GM12878 (cell line): ENCODE data around the gene C3orf33. TPM values are rescaled to one million over a fixed set of nuclear protein-coding genes. Genes with fewer than 3 reads are reported as not detected.

Experiments used
- ATAC-seq: fragments of 200-7000 bp; cut with Tn5 transposase; 3 replicates; pipeline ENCODE4 v1.9.1; 2020; ENCODE audit warnings: mild to moderate bottlenecking, moderate library complexity
- BruUV-seq: library from RNA; stranded (reverse); fragments of 400-500 nt; replicated peaks from 2 replicates; lab custom pipeline; 2021; lab: Mats Ljungman, UMichigan
- CTCF ChIA-PET: fragments of 300-600 bp; sonication (Branson Sonifier 250); formaldehyde crosslinking; extraction: SDS; loops from one replicate; lab custom pipeline; 2021; ENCODE audit warnings: inconsistent platforms; lab: Yijun Ruan, JAX
- POLR2A ChIA-PET: fragments of 350-600 bp; formaldehyde crosslinking; extraction: SDS; loops from one replicate; lab custom pipeline; 2021; ENCODE audit warnings: inconsistent platforms; lab: Charles Lee
- RAD21 ChIA-PET: fragments of 300-600 bp; sonication (Branson Sonifier 250); formaldehyde crosslinking; loops from one replicate; lab custom pipeline; 2023; ENCODE audit warnings: antibody characterized with exemption; ENCODE audit not compliant: unreplicated experiment; lab: Charles Lee
- SMC1A ChIA-PET: fragments of 300-600 bp; sonication (Branson Sonifier 250); formaldehyde crosslinking; loops from one replicate; lab custom pipeline; 2023; ENCODE audit not compliant: unreplicated experiment, uncharacterized antibody; lab: Charles Lee
- DNase-seq: peaks from one replicate; pipeline ENCODE4 v3.0.0-alpha.2; 2011; ENCODE audit warnings: low read depth, low spot score
- FAIRE-seq: peaks from 3 replicates; lab custom pipeline; 2011; peaks lifted over from hg19 to GRCh38; lab: Jason Lieb, UNC
- H2AFZ ChIP-seq: 2 replicates; pipeline ENCODE4 v1.6.0; 2011; ENCODE audit warnings: low read depth, low read length, control low read depth; ENCODE audit not compliant: control insufficient read depth
- H3K27ac ChIP-seq: 2 replicates; pipeline ENCODE4 v1.5.1; 2011; ENCODE audit warnings: control low read depth; ENCODE audit not compliant: control insufficient read depth, insufficient read depth
- H3K27me3 ChIP-seq, 2 experiments: replicated peaks in 1 of 2; 2 replicates each; pipeline versions ENCODE4 v1.6.0 to v1.6.1; 2011; ENCODE audit warnings: low read length in 1 of 2; ENCODE audit not compliant: control insufficient read depth in 2 of 2, insufficient read depth in 2 of 2
- H3K36me3 ChIP-seq, 2 experiments: 2 replicates each; pipeline ENCODE4 v1.5.1; 2011; ENCODE audit warnings: low read length in 1 of 2; ENCODE audit not compliant: control insufficient read depth in 2 of 2, insufficient read depth in 2 of 2
- H3K4me1 ChIP-seq: 2 replicates; pipeline ENCODE4 v1.6.1; 2011; ENCODE audit warnings: mild to moderate bottlenecking, low read length, moderate library complexity, mixed read lengths; ENCODE audit not compliant: control insufficient read depth, insufficient read depth
- H3K4me2 ChIP-seq: 2 replicates; pipeline ENCODE4 v1.6.0; 2011; ENCODE audit warnings: control low read depth; ENCODE audit not compliant: control insufficient read depth, insufficient read depth
- H3K4me3 ChIP-seq: fragments of 200-600 bp; sonication (generic); 2 replicates; pipeline ENCODE4 v1.5.1; 2016
- H3K79me2 ChIP-seq: 2 replicates; pipeline ENCODE4 v1.6.0; 2011; ENCODE audit warnings: low read length; ENCODE audit not compliant: control insufficient read depth, insufficient read depth
- H3K9ac ChIP-seq: 2 replicates; pipeline ENCODE4 v1.8.0; 2011; ENCODE audit warnings: low read length, control low read depth, mixed read lengths; ENCODE audit not compliant: control insufficient read depth, insufficient read depth
- H3K9me3 ChIP-seq: replicated peaks from 3 replicates; pipeline ENCODE4 v1.5.1; 2011; ENCODE audit warnings: mild to moderate bottlenecking, low read length; ENCODE audit not compliant: control insufficient read depth, insufficient read depth
- H4K20me1 ChIP-seq: 2 replicates; pipeline ENCODE4 v1.6.0; 2011; ENCODE audit not compliant: control insufficient read depth, insufficient read depth
- BHLHE40 ChIP-seq, 2 experiments: fragments of 450-650 bp in 1 of 2; IDR thresholded peaks; 2 replicates each; pipeline ENCODE4 v1.6.1; 2011 to 2017; ENCODE audit warnings: low read depth in 2 of 2, borderline replicate concordance in 1 of 2, improper control_type of control experiment in 1 of 2, low read length in 1 of 2, mild to moderate bottlenecking in 1 of 2
- EED ChIP-seq: sonication (generic); IDR thresholded peaks from 2 replicates; pipeline ENCODE4 v1.6.1; 2016; ENCODE audit warnings: antibody characterized with exemption, low read depth
- ESRRA ChIP-seq: IDR thresholded peaks from 2 replicates; pipeline ENCODE4 v1.6.1; 2012; ENCODE audit warnings: mild to moderate bottlenecking, low read length, improper control_type of control experiment
- IKZF2 ChIP-seq, 2 experiments: fragments of 450-650 bp; IDR thresholded peaks; 2 replicates each; pipeline ENCODE4 v1.6.1; 2017; ENCODE audit warnings: mild to moderate bottlenecking in 2 of 2, moderate library complexity in 2 of 2
- IRF4 ChIP-seq: IDR thresholded peaks from 2 replicates; pipeline ENCODE4 v1.6.1; 2011; ENCODE audit warnings: low read depth, low read length
- IRF5 ChIP-seq: fragments of 450-650 bp; IDR thresholded peaks from 2 replicates; pipeline ENCODE4 v1.6.1; 2017; ENCODE audit warnings: borderline replicate concordance
- NR2F1 ChIP-seq: fragments of 450-650 bp; conservative IDR thresholded peaks from 2 replicates; pipeline ENCODE4 v1.6.1; 2017; ENCODE audit warnings: mild to moderate bottlenecking
- PBX3 ChIP-seq: IDR thresholded peaks from 2 replicates; pipeline ENCODE4 v1.6.1; 2011; ENCODE audit warnings: mild to moderate bottlenecking, low read depth, low read length, moderate library complexity; ENCODE audit not compliant: insufficient replicate concordance
- POU2F2 ChIP-seq: IDR thresholded peaks from 3 replicates; pipeline ENCODE4 v1.6.1; 2011; ENCODE audit warnings: low read depth, mild to moderate bottlenecking, low read length, borderline replicate concordance
- RUNX3 ChIP-seq: IDR thresholded peaks from 2 replicates; pipeline ENCODE4 v1.6.1; 2012; ENCODE audit warnings: low read length, inconsistent platforms
- SREBF2 ChIP-seq: IDR thresholded peaks from 2 replicates; pipeline ENCODE4 v1.6.1; 2012; ENCODE audit warnings: mild to moderate bottlenecking, low read length
- USF2 ChIP-seq: IDR thresholded peaks from 2 replicates; pipeline ENCODE4 v1.6.1; 2011; ENCODE audit warnings: low read depth, low read length, improper control_type of control experiment, borderline replicate concordance
- YBX1 ChIP-seq: fragments of 450-650 bp; IDR thresholded peaks from 2 replicates; pipeline ENCODE4 v1.6.1; 2016; ENCODE audit warnings: antibody characterized with exemption
- YY1 ChIP-seq: IDR thresholded peaks from 2 replicates; pipeline ENCODE4 v1.6.1; 2011; ENCODE audit warnings: low read depth, mild to moderate bottlenecking, low read length
- ZNF384 ChIP-seq: IDR thresholded peaks from 2 replicates; pipeline ENCODE4 v1.6.1; 2012; ENCODE audit warnings: low read depth, mild to moderate bottlenecking, low read length, improper control_type of control experiment, borderline replicate concordance
- in situ Hi-C: fragments of 300-500 bp; cut with MboI; formaldehyde crosslinking; loops from 9 replicates; pipeline ENCODE4 v1.14.3; 2018; ENCODE audit warnings: mixed read lengths
- intact Hi-C: fragments of 100-400 bp; cut with micrococcal nuclease; formaldehyde crosslinking; loops from one replicate; pipeline ENCODE4 v1.14.2; 2022; ENCODE audit not compliant: unreplicated experiment
- polyA plus RNA-seq, 11 experiments: library from polyadenylated mRNA; depleted of rRNA in 4 of 11; unstranded in 6 of 11; stranded (reverse) in 5 of 11; fragments of >200 nt; fragmentation: Nextera tagmentation in 4 of 11; fragmentation: Illumina TruSeq in 1 of 11; extraction: Ambion mirVana in 4 of 11; extraction: Trizol in 1 of 11; gene quantifications; 1 replicate in 1 of 11; 2 replicates in 10 of 11; pipeline versions ENCODE4 v1.2.1 to v1.2.3, GENCODE V29; 2011 to 2016; ENCODE audit warnings: inconsistent platforms in 2 of 11, missing spikeins in 2 of 11, low read depth in 1 of 11
- total RNA-seq, 4 experiments: library from RNA; depleted of rRNA in 3 of 4; stranded (reverse); fragments of >200 nt in 3 of 4; fragmentation: Illumina TruSeq in 1 of 4; extraction: Trizol in 1 of 4; gene quantifications; 2 replicates each; pipeline versions ENCODE4 v1.2.1 to v1.2.3, GENCODE V29; 2013 to 2021

C3orf33 gene
- total and polyA plus RNA-seq, 10 of the 15 experiments (the other 5 are each of a cell fraction or from before 2014, with no cell fraction given), result 0.35 to 1.7 (median 0.90) TPM

- H3K4me1 ChIP-seq, result peaks cover 3% of the 10 kb centered on the region; the same call in 1 of the 2 replicates
- no peaks in the 10 kb centered on the region; a peak in 1 of 4 replicates for H3K27me3 ChIP-seq
- RAD21 ChIA-PET, result no interaction called here
- no peak for ATAC-seq
- SMC1A ChIA-PET, result no interaction called here
- H3K9me3 ChIP-seq, result no peaks in the 10 kb centered on the region
- intact Hi-C loops (loop anchor here (10.0 kb wide), 1 partner anchor 200 kb away; no protein-coding TSS in a partner anchor), in situ Hi-C loops (no loop called here)
- H3K27ac ChIP-seq, result no peak overlapping the region
- TF ChIP-seq ESRRA (no peak), BHLHE40 (IDR thresholded peaks at IDR 0.05; ENCODE audit: borderline replicate concordance in 1 of 2, low read depth in 2 of 2, low read length in 1 of 2) (no peak), EED (no peak), SREBF2 (no peak), POU2F2 (no peak), YY1 (no peak), USF2 (no peak), IRF4 (no peak), YBX1 (no peak), PBX3 (no peak), RUNX3 (no peak), IRF5 (no peak), NR2F1 (no peak), IKZF2 (IDR thresholded peaks at IDR 0.05) (no peak), ZNF384 (no peak)
- FAIRE-seq, result no peak
- no peak overlapping the region for H3K4me3 ChIP-seq
- no TSS peak for BruUV-seq
- no peak for DNase-seq
- H3K9ac ChIP-seq, result no peak overlapping the region
- H3K36me3 ChIP-seq, result no peaks in the 10 kb centered on the region
- no peak overlapping the region for H2AFZ ChIP-seq
- no peaks in the 10 kb centered on the region for H3K79me2 ChIP-seq
- no peak overlapping the region for H3K4me2 ChIP-seq
- POLR2A ChIA-PET, result no interaction called here
- no peaks in the 10 kb centered on the region for H4K20me1 ChIP-seq
- CTCF ChIA-PET, result no interaction called here
Measured at GRCh38 chr3:155804323-155804722, 1.8 kb downstream of the C3orf33 start.
